H1 (cell line): ENCODE data around the gene AP3D1. TPM values are rescaled to one million over a fixed set of nuclear protein-coding genes. Genes with fewer than 3 reads are reported as not detected.

Experiments
- ATF3 ChIP-seq: IDR thresholded peaks from 2 replicates; pipeline ENCODE4 v1.6.1; 2011; ENCODE audit warnings: low read depth, mild to moderate bottlenecking, low read length; ENCODE audit not compliant: insufficient read depth
- E2F6 ChIP-seq: IDR thresholded peaks from 2 replicates; pipeline ENCODE4 v1.6.1; 2012; ENCODE audit warnings: inconsistent platforms
- GABPA ChIP-seq: IDR thresholded peaks from 2 replicates; pipeline ENCODE4 v1.6.1; 2011; ENCODE audit warnings: mild to moderate bottlenecking, low read length, moderate library complexity, borderline replicate concordance; ENCODE audit not compliant: insufficient read depth
- RBBP5 ChIP-seq: IDR thresholded peaks from 2 replicates; pipeline ENCODE4 v1.7.1; 2012; ENCODE audit warnings: low read depth, mild to moderate bottlenecking, inconsistent platforms, low read length, moderate library complexity, borderline replicate concordance
- SP4 ChIP-seq: IDR thresholded peaks from 2 replicates; pipeline ENCODE4 v1.6.1; 2012; ENCODE audit warnings: low read length, inconsistent platforms
- TCF12 ChIP-seq: IDR thresholded peaks from 2 replicates; pipeline ENCODE4 v1.6.1; 2011; ENCODE audit warnings: low read depth, mild to moderate bottlenecking, low read length
- USF2 ChIP-seq: IDR thresholded peaks from 2 replicates; pipeline ENCODE4 v1.6.1; 2011; ENCODE audit warnings: low read length, improper control_type of control experiment
- YY1 ChIP-seq: IDR thresholded peaks from 2 replicates; pipeline ENCODE4 v1.6.1; 2011; ENCODE audit warnings: low read depth, mild to moderate bottlenecking, low read length
- polyA plus RNA-seq, 7 experiments: library from polyadenylated mRNA; depleted of rRNA in 3 of 7; stranded (reverse) in 5 of 7; unstranded in 2 of 7; fragments of >200 nt in 5 of 7; fragments of 200-250 nt in 2 of 7; gene quantifications; 1 replicate in 5 of 7; 2 replicates in 1 of 7; 4 replicates in 1 of 7; pipeline versions ENCODE4 v1.2.1 to v1.2.3, GENCODE V29; 2011 to 2013; ENCODE audit warnings: missing spikeins in 2 of 7, mixed read lengths in 2 of 7
- total RNA-seq: library from RNA; stranded (reverse); fragmentation: NEBNext Ultra II Directional; extraction: Animal tissue kit (Norgen Biotek cat#: 25700); gene quantifications from 2 replicates; pipeline ENCODE4 v1.2.1, GENCODE V29; 2021

Gene AP3D1
- total and polyA plus RNA-seq, 2 of the 8 experiments (the other 6 are each of a cell fraction or from before 2014, with no cell fraction given): 161 to 174 TPM

GRCh38 chr19:2108251-2109016, 42.9 kb downstream of the AP3D1 start (continued):
- TF ChIP-seq ATF3: no peak
- no peak for TF ChIP-seq YY1
- TF ChIP-seq TCF12: no peak
- no peak for TF ChIP-seq GABPA
- no peak for TF ChIP-seq SP4
- TF ChIP-seq RBBP5: no peak
- no peak for TF ChIP-seq USF2
- TF ChIP-seq E2F6: no peak
